Fibroblast of gingiva (primary cell): ENCODE measurements around the gene KLHL29.

Experiments
- DNase-seq: peaks from one replicate; pipeline ENCODE4 v3.0.0-alpha.2; 2011; ENCODE audit warnings: low read depth

The KLHL29 gene

DNA sequence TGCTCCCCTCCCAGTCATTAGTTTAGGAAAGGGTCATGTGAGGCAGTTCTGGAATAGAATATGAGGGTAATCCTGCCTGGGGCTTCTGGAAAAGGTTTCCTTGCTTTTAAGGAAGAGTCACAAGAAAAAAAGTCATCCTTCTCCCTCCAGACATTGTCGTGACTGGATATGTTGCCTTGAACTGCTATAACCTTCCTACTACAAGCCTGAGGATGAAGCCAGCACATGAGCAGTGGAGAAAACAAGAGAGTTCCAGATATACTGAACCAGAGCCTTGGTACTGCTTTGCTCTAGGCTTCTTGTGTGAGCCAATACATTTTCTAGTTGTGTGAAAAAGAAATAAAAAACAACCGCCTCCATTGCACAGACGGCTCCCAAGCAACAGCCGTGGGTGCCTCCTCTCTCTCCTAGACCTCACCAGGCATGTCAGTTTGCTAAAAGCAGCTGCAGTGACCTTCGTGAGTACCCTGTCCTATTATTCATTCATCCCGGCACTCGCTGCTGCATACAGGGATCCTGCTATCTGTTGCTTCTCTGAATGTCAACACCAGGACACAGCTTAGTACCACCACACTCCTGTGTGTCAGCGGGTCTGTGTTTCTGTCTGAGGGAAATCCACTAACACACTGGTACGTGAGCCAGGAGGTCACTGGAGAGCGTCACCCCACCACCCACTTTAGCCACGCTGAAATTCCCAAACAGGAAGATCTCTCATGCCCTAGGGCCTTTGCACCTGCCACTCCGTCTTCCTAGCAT lies 186.7 kb downstream of the KLHL29 start:
- no peak for DNase-seq

DNA sequence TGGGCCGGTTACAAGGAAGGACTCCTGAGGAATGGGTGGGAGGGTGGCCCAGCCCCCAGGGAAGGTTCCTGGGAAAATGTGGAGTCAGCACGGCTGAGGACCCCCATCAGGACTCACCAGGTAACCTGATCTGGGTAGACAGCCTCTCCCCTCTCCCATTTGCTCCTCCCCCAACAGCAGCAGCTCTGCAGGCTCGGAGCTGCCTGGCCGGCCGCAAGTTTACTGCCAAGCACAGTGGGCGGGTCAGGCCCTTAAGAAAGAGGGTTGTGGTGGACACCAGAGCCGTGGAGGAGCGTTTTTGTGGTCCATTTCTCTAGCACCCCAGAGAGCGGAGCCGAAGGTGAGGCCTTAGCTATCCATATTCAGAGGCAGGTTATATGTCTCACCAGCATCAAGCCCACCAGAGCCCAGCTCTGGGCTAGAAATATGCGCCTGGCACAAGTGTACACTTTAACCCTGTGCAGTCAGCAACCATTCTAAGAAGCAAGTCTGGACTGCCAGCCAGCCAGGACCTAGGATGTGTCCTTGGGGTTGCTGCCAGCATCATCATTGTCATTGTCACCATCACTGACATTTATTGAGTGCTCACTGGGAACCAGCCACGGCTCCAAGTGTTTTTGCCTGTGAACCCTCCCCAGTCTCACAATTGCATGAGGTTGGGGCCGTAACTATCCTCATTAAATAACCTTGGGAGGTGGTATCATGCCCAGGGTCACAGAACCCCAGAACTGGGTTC lies 190.1 kb downstream of the KLHL29 start:
- DNase-seq: no peak

DNA sequence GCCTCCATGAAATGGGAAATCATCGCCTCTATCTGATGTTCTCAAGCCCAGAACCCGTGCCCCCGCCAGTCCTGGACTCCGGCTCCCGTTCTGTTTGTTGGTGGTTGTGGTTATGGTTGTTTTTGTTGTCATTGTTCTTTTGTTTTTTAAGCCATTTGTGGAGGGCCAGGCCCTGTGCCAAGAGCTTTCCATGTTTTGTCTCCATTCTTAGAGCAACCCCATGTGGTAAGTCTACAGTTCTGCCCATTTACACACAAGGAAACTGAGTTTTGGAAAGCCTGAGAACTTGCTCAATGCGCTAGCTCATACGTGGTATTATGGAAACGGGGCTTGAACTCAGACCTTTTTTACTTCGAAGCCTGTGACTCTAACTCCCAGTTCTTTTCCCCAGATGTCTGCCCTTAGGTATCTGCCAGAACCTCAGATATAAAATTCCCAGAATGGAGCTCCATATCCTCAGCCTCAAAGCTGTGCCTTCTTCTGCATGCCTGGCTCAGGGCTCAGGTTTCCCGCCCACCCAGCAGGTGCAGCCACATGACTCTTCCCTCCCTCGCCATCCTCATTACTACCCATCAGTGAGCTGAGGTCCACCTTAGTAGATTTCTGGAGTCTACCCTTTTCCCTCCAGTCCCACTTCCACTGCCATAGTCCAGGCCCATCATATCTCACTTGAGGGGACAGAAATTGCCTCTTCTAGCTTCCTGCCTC lies 194.1 kb downstream of the KLHL29 start:
- no peak for DNase-seq

DNA sequence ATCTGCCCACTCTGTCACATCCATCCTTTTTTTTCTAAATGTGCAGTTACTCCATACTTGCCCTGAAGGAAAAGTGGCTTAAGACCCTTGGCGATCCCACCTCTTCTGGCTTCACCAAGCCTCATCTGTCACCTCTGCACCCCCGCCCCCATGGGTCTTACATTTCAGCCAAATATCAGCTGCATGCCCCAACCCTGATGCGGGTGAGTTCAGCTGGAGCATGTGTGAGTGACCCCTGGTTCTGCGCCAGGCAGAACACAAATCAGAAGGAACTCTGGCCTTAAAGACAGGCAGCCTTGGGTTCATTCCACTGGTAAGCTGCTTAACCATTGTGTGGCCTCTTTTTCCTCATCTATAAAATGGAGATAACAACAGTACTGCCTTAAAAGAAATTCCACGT lies 194.7 kb downstream of the KLHL29 start:
- no peak for DNase-seq

DNA sequence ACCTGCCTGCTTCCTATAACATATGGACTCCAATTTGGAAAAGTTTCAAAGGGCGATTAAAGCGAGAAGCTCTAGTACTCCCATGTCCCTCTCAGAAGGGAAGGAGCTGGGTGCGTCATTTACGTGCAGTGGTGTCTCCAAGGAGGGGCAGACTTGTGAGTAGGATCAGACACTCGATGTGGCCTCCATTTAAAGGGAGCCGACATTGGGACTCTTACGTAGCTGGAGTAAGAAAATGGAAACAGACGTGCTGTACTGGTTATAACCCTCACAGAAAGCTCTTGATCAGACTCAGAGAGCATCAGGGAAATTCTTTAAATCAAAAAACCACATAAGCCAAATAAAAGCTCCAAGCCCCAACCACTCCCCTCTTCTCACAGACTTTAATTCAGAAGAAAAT lies 198.5 kb downstream of the KLHL29 start:
- DNase-seq: no peak

DNA sequence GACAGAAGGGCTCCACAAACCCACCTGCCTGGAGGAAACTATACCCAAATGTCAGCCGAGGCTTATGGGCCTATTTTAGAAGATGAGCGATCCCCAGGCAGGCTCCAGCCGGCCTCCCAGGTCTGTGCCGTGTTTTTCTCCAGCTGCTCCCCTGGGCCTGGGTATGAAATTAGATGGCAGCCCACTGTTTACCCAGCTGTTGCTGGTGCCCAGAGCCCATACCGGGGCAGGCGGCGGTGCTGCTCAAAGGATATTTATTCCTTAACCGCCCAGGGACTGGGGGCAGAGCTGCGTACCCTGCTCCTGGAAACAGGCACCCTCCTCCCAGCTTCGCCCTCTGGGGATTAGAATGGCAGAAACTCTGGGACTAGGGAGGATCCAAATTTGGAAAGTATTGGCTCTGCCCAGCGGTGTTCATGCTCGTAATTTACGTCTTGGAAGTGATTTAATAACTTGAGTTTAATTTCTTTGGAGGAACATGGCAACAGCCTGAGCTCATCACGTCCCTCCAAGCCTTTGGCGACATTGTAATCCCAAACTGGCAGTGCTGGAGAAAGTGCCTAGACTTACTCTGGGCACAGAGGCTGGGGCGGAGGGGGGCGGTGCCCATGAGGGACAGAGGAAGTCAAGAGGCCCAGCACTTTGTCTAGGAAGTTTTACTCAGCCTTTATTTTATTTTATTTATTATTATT lies 199.2 kb downstream of the KLHL29 start:
- no peak for DNase-seq

DNA sequence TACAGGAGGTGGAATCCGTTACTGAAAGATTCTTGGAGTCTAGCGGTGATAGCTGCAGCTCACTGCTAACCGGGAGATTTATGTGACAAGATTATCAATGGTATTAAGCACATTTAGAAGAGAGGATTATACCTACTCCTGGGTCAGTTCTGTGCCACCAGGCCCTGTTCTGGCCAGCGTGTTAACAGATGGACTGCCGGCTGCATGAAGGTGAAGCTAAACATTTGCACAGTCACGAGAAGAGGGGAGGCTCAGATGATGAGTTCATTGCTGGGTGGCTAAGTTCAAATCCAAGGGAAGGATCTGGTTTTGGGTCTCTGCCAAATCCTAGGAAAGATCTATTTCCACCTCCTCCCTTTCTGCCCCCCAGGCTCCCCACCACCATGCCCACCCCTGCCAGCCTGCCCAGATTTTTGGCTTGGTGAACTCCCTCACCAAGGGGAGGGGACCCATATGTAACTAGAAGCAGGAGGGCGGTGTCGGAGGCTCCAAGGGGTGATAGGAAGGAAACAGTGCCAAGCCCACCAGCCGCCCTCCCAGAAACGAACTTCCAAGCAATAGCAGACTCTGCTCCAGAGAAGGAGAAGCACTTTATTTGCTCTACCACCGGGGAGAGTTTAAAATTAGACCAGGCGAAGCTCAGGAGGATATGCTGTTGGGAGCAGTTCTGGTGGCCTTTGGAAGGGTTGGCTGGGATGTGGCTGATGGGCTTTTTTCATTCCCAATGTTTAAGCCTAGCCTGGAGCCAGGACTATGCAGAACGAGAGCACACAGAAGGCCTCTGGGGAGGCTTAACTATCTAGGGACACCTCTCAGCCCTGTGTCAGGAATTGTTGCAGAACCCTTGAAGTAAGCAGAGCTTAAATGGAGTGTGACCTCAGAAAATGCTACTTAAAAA lies 200.5 kb downstream of the KLHL29 start:
- no peak for DNase-seq

DNA sequence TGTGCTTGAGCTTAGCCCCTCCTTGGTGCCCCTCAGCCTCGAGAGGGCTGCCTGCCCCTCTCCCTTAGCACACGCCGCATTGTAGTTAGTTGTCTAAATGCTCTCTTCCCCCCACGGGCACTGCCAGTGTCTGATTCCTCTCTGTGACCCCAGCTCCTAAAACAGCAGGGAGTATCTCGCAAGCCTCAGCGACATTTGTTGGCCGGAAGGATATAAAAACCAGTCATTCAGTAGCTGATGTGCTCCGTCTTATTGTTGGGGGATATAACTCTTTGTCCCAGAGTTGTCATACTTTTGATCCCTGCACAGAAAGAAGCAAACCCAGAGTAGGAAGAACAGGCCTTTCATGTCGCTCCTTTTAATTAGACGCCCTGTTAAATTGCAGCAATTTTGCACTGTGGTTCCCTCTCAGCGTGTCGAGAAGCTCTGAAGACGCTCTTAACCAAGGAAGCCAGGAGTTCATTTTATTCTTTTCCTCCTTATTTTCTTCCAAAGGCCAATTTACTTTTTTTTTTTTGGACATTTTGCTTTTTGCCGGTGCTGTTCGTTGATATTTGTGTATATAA lies 201.8 kb downstream of the KLHL29 start:
- no peak for DNase-seq

DNA sequence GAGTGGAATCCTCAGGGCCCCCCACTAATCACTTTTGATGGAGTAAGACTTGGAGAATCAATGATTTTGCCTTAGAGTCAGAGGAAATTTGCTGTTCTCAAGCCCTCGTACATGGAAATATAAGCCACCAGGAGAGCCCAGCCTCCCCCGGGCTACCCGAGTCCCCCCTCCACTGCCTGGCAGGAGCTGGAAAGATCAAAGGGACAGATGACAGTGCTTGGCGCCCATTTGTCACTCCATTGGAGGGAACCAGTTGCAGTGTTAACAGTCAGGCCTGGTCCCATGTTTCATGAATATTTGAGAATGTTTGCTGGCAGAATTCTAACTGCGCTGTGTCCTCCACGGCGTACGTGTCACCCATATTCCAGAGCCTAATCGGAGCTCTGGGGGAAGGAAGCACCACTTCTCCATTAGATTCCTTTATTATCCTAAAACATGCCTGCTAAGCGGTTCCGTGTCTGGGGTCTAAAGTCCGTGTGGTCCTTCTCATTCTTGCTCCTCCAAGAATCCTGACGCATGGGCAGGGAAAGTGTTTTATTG lies 202.4 kb downstream of the KLHL29 start:
- no peak for DNase-seq

DNA sequence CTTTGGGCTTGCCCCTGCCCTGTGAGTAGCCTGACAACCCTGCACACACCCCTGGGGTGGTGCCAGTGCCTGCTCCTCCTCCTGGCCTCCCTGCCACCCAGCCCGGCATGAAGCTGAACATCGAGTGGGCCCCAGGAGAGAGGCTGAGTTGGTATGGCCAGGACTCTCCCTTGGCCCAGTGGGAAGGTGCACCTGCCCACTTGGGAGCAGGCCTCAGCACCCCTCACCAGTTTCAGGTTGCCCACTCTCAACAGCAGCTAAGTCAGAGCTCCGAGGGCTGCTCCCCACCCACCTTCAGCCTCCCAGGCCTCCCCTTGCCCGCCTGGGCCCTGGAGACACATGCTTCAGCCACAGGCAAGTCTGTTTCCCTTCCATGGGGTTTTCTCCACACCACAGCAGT lies 203.1 kb downstream of the KLHL29 start:
- no peak for DNase-seq

DNA sequence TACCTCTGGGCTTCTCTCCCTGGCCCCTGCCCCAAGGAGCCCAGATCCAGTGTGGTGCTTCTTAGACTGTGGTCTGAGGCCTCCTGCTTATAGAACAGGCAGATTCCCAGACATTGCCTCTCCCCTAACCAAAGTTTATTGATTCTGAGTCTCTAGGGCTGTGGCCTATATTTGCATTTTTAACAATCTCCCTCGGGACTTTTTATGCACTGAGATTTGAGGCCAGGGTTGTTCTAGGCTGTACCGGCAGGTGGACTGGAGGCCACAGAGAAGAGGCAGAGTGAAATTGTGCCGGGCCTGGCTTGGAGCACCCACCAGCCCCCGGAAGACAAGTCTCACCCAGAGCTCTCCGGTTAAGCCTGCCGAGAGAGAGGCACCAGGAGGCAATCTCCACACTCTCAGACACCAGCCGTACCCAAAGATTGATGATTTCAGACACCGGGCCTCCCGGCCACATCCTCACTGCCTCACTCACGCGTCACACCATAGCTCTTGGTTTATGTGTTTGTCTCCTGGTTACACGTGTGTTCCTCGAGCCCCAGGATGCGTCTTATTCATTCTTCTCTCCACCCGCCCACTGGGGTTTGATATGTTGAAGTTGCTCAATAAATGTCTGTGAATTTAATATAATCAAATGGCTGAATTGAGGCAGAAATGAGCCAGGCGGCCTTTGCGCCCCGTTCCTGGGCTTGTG lies 203.7 kb downstream of the KLHL29 start:
- DNase-seq: no peak

DNA sequence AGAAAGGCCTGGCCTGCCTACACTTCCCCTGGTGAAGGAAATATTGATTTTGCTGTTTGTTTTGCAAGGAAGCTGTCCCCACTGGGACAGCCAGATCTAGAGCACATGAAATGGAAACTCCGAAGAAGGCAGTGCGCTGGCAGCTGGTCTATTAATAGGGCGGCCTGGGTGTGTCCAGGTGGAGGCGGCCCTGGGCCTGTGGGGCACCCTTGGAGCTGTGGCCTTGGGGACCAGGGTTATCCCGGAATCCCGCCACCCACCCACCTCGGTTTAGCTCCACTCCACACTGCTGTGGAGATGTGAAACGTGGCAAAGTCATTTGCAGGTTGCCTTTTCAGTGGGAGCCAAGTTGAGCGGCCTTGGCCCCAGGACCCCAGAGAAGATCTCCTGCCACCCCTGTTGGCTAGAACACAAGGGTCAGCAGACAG lies 204.3 kb downstream of the KLHL29 start:
- DNase-seq: no peak

DNA sequence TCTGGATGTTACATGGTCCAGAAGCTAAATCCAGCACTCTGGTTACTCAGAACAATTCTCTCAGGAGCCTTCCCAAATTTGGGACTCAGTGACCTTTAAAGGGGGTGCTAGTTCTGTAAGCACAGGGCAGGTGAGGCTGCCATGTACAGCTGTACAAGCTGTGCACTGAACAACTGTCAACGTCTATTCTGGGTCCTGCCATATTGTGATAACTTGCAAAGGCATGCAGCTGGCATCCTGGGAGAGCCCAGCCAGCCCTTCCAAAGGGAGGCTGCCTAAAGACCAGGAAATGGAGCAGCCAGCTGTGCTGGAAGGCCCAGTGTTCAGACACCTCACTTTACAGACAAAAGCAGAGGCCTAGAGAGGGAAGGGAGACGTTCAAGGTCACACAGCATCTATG lies 204.8 kb downstream of the KLHL29 start:
- DNase-seq: no peak

DNA sequence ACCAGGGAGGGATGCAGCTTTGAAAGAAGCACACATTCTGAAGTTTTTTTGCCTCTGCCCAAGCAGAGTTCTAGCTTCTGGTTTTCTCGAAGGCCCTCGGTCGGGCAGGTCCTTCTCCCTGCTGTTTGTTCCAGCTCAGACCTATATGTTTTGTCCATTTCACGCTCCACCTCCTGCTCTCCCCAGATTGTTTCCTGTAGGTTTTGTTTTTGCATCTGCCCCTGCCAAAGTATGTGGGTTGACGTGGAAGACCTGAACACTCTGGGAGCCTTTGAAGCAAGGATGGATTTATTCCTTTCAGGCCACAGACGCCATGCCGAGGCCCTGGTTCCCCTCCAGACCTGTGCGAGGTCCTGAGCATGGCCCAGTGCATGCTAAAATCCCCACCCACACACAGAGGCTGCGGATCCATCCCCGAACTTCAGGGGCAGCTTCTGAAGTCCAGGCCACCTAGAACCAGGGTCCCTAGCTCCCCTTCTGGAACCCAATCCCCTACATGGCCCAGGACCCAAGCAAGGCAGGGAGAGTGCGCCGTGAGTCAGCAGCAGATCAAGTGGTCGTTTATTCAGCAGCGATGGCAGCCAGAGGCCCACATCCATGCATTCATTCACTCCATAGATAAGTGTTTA lies 205.4 kb downstream of the KLHL29 start:
- DNase-seq: no peak

DNA sequence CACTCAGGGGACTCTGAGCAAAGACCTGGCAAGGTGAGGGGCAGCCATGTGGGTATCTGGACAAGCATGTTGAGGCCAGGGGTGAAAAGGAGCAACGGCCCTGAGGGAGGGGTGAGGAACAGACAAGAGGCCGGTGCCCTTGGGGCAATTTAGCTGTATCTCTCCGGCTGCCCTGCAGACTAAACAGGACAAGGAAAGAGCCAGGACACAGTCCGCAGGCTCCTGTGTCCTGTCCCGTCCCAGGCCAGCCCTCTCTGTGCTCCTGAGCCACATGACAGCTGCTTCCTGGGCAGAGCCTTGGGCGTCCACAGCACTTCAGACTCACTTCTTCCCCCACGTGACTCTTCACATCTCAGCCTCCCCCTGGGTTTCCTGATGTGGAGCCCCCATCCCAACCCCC lies 206.1 kb downstream of the KLHL29 start:
- DNase-seq: no peak

DNA sequence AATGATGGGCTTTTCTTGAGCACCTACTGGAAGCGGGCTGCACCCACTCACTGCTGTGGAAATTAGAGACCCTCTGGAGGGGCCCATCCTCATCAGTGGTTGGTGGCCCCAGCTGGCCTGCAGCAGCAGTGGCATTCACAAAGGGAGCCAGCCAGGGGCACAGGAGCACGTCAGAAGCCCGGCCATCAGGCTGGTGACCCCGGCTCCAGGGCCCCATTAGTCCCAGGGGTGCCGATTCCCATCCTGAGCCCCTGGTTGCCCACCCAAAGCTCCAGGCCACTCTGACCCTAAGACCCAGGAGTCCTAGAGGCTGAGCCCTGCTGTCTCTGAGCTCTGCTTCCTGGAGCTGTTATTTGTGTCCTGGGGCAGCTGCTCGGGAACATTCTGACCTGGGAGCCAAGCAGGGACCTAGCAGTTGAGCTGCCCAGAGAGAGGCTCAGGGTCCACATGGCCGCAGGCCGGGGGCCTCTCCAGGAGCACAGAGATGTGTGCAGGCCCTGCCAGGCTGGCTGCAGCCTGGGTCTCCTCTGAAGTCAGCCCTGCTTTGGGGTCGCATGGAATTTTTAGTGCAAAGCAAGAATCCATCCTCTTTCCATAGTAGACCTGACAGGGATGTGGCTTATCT lies 207.2 kb downstream of the KLHL29 start:
- DNase-seq: no peak

DNA sequence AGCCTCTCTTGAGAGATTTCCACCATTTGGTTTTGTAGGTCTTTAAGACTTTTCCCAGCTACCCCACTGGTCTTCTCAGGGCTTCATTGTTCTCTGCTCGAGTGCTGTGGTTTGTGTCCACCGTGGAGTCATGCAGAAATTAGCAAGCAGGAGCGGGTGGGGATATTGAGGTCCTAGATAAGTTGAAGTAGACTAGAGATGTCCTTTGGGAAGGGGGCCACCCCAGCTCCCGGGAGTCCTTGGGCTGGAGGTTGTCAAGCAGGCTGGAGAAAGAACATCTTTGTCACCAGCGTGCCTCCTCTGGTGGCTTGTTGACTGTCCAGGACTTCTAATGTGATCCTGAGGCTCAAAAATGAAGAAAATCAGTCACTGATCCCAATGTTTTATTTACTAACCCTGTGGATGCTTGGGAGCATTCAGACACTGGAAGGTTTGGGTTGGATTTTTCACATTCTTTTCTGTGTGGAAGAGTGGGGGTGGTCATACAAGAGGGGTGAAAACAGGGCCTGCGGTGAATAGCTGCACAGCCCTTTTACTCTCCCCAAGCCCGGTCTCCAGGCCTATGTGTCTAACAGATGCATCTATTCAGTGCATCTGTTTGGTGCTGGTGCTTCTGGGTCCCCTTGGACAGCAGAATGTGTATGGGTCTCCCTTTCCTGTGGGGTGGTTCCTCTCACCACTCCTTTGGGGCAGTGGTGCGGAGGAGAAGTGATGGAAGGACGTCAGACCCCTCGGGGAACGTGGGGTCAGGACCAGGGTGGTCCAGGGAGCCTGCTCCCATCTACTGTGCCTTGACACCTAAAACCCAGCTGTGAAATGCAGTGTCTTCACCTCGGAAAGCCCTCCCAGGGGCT lies 208.1 kb downstream of the KLHL29 start:
- no peak for DNase-seq

DNA sequence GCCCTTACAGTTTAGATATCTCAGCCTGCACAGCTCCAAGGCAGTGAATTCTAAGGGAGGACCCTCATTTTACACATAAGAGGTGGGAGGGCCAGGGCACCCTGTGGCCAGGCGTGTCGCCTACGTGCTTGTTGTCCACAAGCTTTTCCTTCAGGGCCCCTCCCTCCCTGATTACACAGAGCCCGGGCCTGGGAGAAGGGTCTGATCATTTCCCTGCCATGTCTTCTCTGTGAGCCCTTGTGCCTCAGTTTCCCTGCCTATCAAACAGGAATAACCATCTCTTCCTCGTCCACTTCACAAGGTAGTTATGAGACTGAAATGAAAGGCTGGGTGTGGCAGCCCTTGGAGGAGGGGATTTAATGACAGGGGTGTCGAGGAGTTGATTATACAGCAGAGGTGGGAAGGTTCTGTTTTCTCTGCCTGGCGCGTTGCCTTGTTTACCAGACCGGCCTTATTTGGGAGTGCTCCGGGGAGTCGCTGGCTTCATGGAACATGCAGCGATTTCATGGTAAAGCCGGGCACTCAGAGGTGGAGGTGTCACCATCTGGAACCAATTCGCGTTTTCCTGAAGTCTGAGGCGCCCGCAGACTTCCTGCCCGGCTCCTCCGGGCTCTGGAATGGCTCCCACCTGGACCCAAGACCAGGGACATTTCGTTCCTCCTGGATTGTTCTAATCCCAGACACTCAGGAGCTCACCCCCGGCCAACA lies 208.9 kb downstream of the KLHL29 start:
- no peak for DNase-seq
